ENCODE measurements around the gene ZBTB7B. TPM values are rescaled to one million over a fixed set of nuclear protein-coding genes. Genes with fewer than 3 reads are reported as not detected.
A peak's percentile ranks its signal among the peaks of the same experiment; 100 is the strongest.

Gene ZBTB7B
- total RNA-seq, 2 experiments from 2014 or later = 16.3 to 23.2 TPM

- Histone ChIP-seq H2AFZ (ENCODE audit: low read length) (no peak overlapping the region), H3K4me1 (ENCODE audit: insufficient read depth, low read length, poor library complexity, severe bottlenecking) (peaks cover 53% of the 10 kb centered on the region), H3K9me3 (ENCODE audit: low read length) (no peaks in the 10 kb centered on the region), H3K9me2 (ENCODE audit: insufficient read depth, low read length) (no peaks in the 10 kb centered on the region), H3K4me3 (ENCODE audit: low read depth, low read length, poor library complexity, severe bottlenecking) (no peak overlapping the region), H3K4me2 (ENCODE audit: low read length) (no peak overlapping the region), H3K79me2 (ENCODE audit: insufficient read depth, low read depth, low read length) (no peaks in the 10 kb centered on the region), H4K20me1 (ENCODE audit: insufficient read depth, low read length) (no peaks in the 10 kb centered on the region), H3K36me3 (ENCODE audit: insufficient read depth, low read length) (peaks cover 8% of the 10 kb centered on the region; the same call in 1 of the 2 replicates), H3K27ac (ENCODE audit: low read depth, low read length, poor library complexity, severe bottlenecking) (no peak overlapping the region)
- intact Hi-C loops (cut with micrococcal nuclease; ENCODE audit: unreplicated experiment) = no loop called here
- TF ChIP-seq, protein P1, sequence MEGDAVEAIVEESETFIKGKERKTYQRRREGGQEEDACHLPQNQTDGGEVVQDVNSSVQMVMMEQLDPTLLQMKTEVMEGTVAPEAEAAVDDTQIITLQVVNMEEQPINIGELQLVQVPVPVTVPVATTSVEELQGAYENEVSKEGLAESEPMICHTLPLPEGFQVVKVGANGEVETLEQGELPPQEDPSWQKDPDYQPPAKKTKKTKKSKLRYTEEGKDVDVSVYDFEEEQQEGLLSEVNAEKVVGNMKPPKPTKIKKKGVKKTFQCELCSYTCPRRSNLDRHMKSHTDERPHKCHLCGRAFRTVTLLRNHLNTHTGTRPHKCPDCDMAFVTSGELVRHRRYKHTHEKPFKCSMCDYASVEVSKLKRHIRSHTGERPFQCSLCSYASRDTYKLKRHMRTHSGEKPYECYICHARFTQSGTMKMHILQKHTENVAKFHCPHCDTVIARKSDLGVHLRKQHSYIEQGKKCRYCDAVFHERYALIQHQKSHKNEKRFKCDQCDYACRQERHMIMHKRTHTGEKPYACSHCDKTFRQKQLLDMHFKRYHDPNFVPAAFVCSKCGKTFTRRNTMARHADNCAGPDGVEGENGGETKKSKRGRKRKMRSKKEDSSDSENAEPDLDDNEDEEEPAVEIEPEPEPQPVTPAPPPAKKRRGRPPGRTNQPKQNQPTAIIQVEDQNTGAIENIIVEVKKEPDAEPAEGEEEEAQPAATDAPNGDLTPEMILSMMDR (conservative IDR thresholded peaks at IDR 0.05; ENCODE audit: low read length) = no peak
- no peak for TF ChIP-seq EZH2phosphoT487 (IDR thresholded peaks at IDR 0.05; ENCODE audit: borderline replicate concordance, low read depth, low read length)
- CTCF ChIA-PET (ENCODE audit: unreplicated experiment) = no interaction called here
- POLR2A ChIA-PET = interaction anchor here (0.6 to 0.7 kb wide), 2 partner anchors 86 to 1172 kb away, joined by 3 read pairs; no protein-coding TSS in a partner anchor
- no TSS peak for BruUV-seq (replicated peaks)
- no peak for DNase-seq (ENCODE audit: low spot score)
Observed at GRCh38 chr1:154996966-154997701, 5.5 kb upstream of the ZBTB7B start.

DNA sequence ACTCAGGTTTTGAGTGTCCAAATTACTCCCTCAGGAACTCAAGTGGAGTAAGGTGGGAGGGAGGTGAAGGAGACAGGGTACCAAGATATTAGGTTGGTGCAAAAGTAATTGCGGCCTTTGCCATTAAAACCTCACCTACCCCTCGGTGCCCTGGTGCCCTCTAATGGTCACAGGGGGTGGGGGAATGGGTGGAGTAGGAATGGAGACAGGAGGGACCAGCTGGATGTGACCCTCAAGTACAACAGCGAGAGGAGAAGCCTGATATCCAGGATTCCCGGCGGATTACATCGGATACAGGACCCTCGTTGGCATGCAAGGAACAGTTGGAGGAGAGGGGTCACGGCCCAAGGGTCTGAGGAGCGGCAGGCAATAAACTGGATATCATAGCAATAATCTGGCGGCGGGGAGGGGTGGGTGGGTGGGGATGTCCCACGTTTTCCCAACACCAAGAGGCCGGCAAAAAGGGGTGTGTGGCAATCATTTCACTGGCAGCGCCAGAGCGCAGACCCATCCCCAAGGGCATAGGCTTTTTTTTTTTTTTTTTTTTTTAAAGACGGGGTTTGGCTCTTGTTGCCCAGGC, 4.3 kb upstream of the ZBTB7B start:
- H3K79me2 ChIP-seq (ENCODE audit: insufficient read depth, low read depth, low read length) = peaks cover 6% of the 10 kb centered on the region; the same call in 1 of the 2 replicates
- H3K36me3 ChIP-seq (ENCODE audit: insufficient read depth, low read length) = peaks cover 5% of the 10 kb centered on the region; the same call in 1 of the 2 replicates
- no TSS peak for BruUV-seq (replicated peaks)
- CTCF ChIA-PET (ENCODE audit: unreplicated experiment) = interaction anchor here (0.6 to 1.1 kb wide), 4 partner anchors 10 to 63 kb away, joined by 4 to 11 read pairs (median 6); no protein-coding TSS in a partner anchor
- no peak for DNase-seq (ENCODE audit: low spot score)
- TF ChIP-seq EZH2phosphoT487 (IDR thresholded peaks at IDR 0.05; ENCODE audit: borderline replicate concordance, low read depth, low read length) = no peak
- TF ChIP-seq, protein P1 (conservative IDR thresholded peaks at IDR 0.05; ENCODE audit: low read length) = peak; percentile 69
- POLR2A ChIA-PET = interaction anchor here (0.6 to 1.5 kb wide), 2 partner anchors 15 to 18 kb away, joined by 3 to 4 read pairs; partner anchors contain the start of gene FLAD1
- no peaks in the 10 kb centered on the region for H3K9me2 ChIP-seq (ENCODE audit: insufficient read depth, low read length)
- H3K4me2 ChIP-seq (ENCODE audit: low read length) = peak overlapping the region; percentile 79
- no peaks in the 10 kb centered on the region for H3K9me3 ChIP-seq (ENCODE audit: low read length)
- intact Hi-C loops (cut with micrococcal nuclease; ENCODE audit: unreplicated experiment) = no loop called here
- no peak overlapping the region for H2AFZ ChIP-seq (ENCODE audit: low read length)
- no peaks in the 10 kb centered on the region for H4K20me1 ChIP-seq (ENCODE audit: insufficient read depth, low read length)
- H3K27ac ChIP-seq (ENCODE audit: low read depth, low read length, poor library complexity, severe bottlenecking) = peak overlapping the region; percentile 92
- H3K4me3 ChIP-seq (ENCODE audit: low read depth, low read length, poor library complexity, severe bottlenecking) = peak overlapping the region; percentile 71
- peaks cover 53% of the 10 kb centered on the region for H3K4me1 ChIP-seq (ENCODE audit: insufficient read depth, low read length, poor library complexity, severe bottlenecking)

Measured in OCI-LY7 (cell line).